Endometrial microvascular endothelial cells (primary cell): ENCODE data around the gene TPST2. TPM values are rescaled to one million over a fixed set of nuclear protein-coding genes. Genes with fewer than 3 reads are reported as not detected.

ENCODE experiments used
- in situ Hi-C: cut with HindIII; loops from 2 replicates; pipeline ENCODE4 v1.10.0; 2017; ENCODE audit warnings: low sequenced_read_pairs, low pct_unique_long_range_greater_than_20kb; ENCODE audit errors: inconsistent ontology term
- total RNA-seq: library from RNA; depleted of rRNA; stranded (reverse); fragments of >200 nt; gene quantifications from one replicate; pipeline ENCODE4 v1.2.3, GENCODE V29; 2015; ENCODE audit errors: inconsistent ontology term

The TPST2 gene
- total RNA-seq, 1 donor from 2014 or later = 55.7 TPM

GRCh38 chr22:26516503-26516902 is 73.4 kb downstream of the TPST2 start:
- in situ Hi-C loops = no loop called here

DNA sequence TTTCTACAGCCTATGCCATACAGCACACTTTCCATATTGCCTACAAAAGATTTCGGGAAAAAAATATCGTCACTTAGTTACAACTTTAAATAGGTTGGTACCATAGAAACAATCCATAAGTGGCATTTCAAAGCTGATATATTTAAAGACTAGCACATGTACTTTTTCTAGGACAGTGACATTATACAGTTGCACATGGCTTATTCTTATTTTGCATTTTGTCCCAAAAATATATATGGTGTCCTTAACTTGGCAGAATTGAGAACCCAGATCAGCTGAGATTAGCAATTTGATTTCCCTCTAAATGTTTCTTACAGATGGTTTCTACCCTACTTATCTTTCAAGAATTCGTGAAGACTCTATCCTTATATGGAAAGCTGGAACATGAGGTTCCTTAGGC is 74.0 kb downstream of the TPST2 start:
- in situ Hi-C loops = no loop called here

DNA sequence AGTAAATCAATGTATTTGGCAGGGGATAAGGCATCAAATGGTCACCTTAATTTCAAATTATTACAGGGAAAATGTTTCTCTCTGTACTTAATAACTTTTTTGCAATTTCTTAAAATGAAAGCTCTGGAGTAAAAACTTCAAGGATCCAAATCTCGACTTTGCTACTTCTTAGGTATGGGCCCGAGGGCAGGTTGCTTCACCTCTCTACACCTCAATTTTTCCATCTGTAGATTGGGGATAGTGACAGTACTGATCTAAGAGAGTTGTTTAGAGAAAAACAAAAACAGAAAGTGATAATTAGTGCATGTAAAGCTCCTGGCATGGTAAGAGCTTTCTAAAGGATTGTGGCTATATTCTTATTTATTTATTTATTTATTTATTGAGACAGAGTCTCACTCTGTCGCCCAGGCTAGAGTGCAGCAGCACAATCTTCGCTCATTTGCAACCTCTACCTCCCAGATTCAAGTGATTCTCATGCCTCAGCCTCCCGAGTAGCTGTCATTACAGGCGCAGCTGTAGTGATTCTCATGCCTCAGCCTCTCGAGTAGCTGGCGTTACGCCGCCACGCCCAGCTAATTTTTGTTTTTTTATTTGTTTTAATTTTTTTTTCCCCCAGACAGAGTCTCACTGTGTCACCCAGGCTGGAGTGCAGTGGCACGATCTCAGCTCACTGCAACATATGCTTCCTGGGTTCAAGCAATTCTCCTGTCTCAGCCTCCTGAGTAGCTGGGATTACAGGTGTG is 75.3 kb downstream of the TPST2 start:
- in situ Hi-C loops = no loop called here

GRCh38 chr22:26513838-26514237 is 76.1 kb downstream of the TPST2 start:
- in situ Hi-C loops = no loop called here

DNA sequence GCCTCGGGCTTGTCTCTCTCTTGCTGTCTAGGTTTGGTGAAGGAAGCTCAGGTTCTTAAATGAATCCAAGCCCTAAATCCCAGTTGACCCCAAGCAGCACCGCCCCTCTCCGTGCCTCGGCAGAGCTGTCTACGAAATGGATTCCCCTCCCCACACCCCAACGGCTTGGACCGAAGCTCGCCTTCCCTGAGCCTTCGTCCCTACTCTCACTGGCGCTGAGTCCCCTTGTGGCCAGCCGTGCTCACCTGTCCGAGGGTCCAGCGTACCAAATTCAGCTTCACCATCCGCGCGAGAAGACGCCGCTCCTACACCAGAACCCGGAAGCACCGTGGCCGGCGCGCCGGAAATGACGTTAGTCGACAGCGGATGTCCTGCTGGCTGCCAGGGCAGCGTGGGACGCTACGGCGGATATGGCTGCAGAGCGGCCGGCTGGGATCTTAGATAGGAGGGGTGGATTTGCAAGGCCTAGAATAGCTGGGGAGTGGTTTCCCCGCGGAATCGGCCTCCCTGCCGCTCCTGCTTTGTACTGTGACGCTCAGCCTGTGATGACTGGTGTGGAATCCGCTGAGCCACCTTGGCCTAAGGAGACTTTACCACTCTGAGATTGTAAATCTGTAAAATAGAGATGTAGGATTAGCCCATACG is 77.7 kb downstream of the TPST2 start, which contains the start of gene TFIP11:
TSS of gene TFIP11 (minus strand) at position 325 of the 645 bp plus-strand sequence. CDS start 2,201 bp downstream, outside the sequence.
- in situ Hi-C loops = no loop called here

- in situ Hi-C loops = no loop called here
Measured at GRCh38 chr22:26508148-26508547, 81.8 kb downstream of the TPST2 start.

DNA sequence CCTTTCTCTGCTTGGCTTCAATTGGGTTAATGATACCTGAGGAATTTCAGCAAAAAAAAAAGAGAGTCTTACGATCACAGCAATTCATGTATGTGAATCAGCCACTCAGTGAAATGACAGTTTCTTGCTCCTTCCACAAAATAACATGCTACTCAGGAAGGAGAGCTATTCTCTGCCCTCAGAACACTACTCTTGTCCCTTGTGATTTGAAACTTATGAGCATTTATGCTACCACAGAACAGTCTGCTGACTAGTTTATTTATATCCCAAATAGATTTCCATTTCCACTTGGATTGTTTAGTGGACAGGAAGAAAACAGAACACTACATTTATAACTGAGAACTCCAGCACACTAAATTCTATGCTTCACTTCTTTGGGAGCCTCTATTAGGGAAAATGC is 86.2 kb downstream of the TPST2 start:
- in situ Hi-C loops = no loop called here

DNA sequence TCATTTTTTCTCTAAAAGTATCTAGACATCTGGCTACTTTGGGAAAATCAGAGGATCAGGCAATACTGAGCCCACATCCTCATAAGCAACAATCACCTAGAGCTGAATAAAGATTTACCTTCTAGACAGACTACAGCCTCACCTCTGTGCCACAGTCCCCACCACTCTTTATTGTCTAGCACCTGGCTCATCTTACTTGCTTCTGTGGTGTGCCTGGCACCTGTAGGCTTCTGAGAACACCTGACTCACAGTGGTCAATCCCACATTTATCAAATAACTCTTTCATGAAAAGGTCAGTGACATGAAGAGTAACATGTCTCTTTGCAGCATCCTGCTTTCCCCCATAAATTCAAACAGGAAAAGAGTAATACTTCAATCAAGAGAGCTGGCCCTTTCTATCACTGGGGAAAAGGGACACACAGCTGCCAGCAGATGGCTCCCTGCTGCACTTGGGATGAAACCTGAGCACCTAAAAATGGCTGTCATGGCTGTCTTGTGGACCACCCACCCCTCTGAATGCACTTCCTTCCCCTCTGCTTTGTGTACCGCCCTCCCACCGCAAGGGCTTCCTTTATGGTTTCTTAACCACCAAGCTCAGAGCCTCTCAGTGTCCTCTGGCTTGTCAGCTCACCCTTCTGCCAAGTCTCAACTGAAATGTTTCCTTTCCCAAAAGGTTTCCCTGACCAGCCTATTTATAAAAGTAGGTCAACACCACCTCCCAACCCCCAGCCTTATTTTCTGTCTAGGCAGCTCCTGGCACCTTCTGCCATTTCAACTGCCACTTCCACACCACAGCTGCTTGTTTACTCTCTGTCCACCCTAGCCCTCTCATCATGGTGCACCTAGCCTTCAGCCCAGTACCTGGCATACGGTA is 87.0 kb downstream of the TPST2 start:
- in situ Hi-C loops = no loop called here

DNA sequence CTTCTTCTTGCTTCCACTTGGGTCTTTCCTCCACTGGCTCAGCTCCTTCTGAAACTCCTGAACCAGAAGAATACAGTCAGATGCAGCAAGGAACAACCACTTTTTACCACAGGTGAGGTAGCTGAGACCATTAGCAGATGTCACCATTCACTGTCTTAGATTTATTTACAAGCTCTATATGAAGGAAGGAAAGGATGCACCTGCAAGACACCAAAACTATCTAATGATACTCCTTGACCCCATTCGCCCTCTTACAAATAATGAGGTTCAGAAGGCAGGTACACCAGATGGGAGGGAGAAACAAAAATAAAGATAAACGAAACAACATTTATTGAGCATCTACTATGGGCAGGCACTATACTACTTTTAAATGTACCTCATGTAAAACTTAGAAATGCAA is 87.9 kb downstream of the TPST2 start:
- in situ Hi-C loops = no loop called here

DNA sequence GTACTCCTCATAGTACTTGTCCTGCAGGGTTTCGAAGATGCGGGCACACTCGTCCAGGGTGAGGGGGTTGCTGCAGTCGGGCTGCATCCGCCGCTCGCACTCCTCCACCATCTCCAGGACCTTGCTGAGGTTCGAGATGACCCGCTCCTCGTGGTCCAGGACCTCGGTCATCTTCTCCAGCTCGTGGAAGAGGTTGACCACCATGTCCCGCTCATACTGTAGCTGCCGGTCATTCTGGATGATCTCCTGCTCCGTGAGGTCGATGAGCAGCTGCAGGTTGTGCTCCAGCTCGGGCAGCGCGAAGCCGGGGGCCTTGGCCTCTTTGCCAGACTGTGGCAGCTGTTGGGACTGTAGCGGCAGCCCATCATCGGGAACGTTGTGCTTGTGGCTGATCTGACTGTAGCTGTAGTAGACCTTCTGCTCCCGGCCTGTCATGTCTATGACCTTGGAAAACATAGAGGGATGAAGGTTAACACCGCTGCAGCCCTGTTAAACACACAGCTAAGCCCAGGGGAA is 90.7 kb downstream of the TPST2 start:
- in situ Hi-C loops = no loop called here

DNA sequence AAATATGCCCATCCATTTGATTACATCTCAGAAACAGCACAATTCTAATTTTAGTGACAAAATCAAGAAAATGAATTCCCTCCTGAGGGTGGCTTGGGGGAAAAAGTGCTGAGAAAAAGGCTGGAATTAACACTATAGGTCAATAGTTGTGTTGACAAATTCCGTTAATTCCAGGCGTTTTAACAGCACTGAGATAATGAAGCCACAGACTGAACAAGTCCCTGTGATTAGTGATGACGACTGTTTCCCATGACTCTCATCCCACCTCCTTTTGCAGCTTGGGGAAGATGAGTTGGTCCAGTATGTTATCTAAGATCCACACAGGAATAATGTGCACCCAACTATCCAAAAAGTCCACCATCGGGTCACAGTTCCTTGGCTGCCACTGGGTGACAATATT is 93.5 kb downstream of the TPST2 start:
- in situ Hi-C loops = no loop called here

DNA sequence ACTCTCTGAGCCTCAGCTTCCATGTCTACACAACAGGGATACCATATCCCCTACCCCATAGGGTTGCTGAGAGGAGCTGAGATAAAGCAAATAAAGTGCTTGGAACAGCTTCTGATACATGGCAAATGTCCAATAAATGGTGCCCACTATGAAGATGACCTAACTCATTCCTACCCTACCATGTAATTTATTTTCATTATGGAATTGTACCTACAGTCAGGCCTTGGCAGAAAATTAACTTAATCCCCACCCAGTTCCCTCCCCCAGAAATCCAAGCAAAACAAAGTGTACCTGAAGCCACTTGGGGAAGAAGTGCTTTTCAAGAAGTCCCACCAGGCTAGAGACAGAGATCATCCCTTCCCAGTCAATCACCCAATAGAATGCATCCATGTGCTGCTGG is 95.4 kb downstream of the TPST2 start:
- in situ Hi-C loops = no loop called here

GRCh38 chr22:26492220-26492619 is 97.7 kb downstream of the TPST2 start:
- in situ Hi-C loops = no loop called here

GRCh38 chr22:26489447-26490036 is 100.4 kb downstream of the TPST2 start:
- in situ Hi-C loops = no loop called here

GRCh38 chr22:26487996-26488395 is 101.9 kb downstream of the TPST2 start:
- in situ Hi-C loops = no loop called here

GRCh38 chr22:26486394-26486793 is 103.5 kb downstream of the TPST2 start:
- in situ Hi-C loops = no loop called here

GRCh38 chr22:26485806-26486390 is 104.0 kb downstream of the TPST2 start:
- in situ Hi-C loops = no loop called here

- in situ Hi-C loops = no loop called here
Measured at GRCh38 chr22:26485013-26485412, 104.9 kb downstream of the TPST2 start.

DNA sequence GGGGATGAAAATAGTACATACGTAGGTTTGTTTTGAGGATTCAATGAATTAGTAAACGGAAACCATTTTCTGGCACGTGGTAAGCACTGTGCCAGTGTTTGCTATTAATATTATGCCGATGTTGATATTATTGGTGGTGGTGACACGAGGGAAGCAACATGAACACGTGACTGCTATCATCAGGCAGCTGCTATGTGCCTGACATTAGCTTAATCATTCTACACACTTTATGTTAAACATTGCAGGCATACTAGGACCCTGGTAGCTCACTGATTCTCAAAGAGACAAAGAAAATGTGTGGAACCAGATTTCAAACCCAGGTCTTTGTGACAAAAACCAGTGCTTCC is 105.6 kb downstream of the TPST2 start:
- in situ Hi-C loops = no loop called here
